ENCODE results near the gene RILPL2.

The RILPL2 gene

GRCh38 chr12:123449856-123450255 lies 13.4 kb upstream of the RILPL2 start:
- TF ChIP-seq RAD21 (IDR thresholded peaks at IDR 0.05; ENCODE audit: low read depth), result no peak
- no peak for TF ChIP-seq TCF12 (IDR thresholded peaks at IDR 0.05; ENCODE audit: low read depth)
- TF ChIP-seq CREB1 (IDR thresholded peaks at IDR 0.05; ENCODE audit: low read depth), result no peak
- TF ChIP-seq MAX (IDR thresholded peaks at IDR 0.05), result no peak
- TF ChIP-seq YY1 (IDR thresholded peaks at IDR 0.05; ENCODE audit: low read depth), result no peak
- TF ChIP-seq NFIC (IDR thresholded peaks at IDR 0.05), result no peak
- TF ChIP-seq ZBTB7A (IDR thresholded peaks at IDR 0.05; ENCODE audit: low read depth), result no peak
- TF ChIP-seq EGR1 (IDR thresholded peaks at IDR 0.05), result no peak
- no peak for TF ChIP-seq EP300 (IDR thresholded peaks at IDR 0.05; ENCODE audit: borderline replicate concordance)
- TF ChIP-seq TAF1 (IDR thresholded peaks at IDR 0.05; ENCODE audit: low read depth), result no peak
- no peak for TF ChIP-seq USF1 (IDR thresholded peaks at IDR 0.05)
- TF ChIP-seq CEBPB (IDR thresholded peaks at IDR 0.05), result no peak
- TF ChIP-seq TEAD4 (IDR thresholded peaks at IDR 0.05), result no peak
- no peak for TF ChIP-seq FOXM1 (IDR thresholded peaks at IDR 0.05; ENCODE audit: borderline replicate concordance, low read depth)
- TF ChIP-seq REST (IDR thresholded peaks at IDR 0.05; ENCODE audit: low read depth), result no peak

- TF ChIP-seq MAX (IDR thresholded peaks at IDR 0.05) (no peak), EGR1 (IDR thresholded peaks at IDR 0.05) (no peak), CEBPB (IDR thresholded peaks at IDR 0.05) (no peak), ZBTB7A (IDR thresholded peaks at IDR 0.05; ENCODE audit: low read depth) (no peak), TCF12 (IDR thresholded peaks at IDR 0.05; ENCODE audit: low read depth) (no peak), REST (IDR thresholded peaks at IDR 0.05; ENCODE audit: low read depth) (no peak), TAF1 (IDR thresholded peaks at IDR 0.05; ENCODE audit: low read depth) (no peak), NFIC (IDR thresholded peaks at IDR 0.05) (no peak), CREB1 (IDR thresholded peaks at IDR 0.05; ENCODE audit: low read depth) (no peak), EP300 (IDR thresholded peaks at IDR 0.05; ENCODE audit: borderline replicate concordance) (no peak), RAD21 (IDR thresholded peaks at IDR 0.05; ENCODE audit: low read depth) (no peak), FOXM1 (IDR thresholded peaks at IDR 0.05; ENCODE audit: borderline replicate concordance, low read depth) (no peak), USF1 (IDR thresholded peaks at IDR 0.05) (no peak), TEAD4 (IDR thresholded peaks at IDR 0.05) (no peak)
These were observed 12.8 kb upstream of the RILPL2 start for GRCh38 chr12:123449249-123449733.

GRCh38 chr12:123446333-123446713 lies 9.8 kb upstream of the RILPL2 start:
- TF ChIP-seq FOXM1 (IDR thresholded peaks at IDR 0.05; ENCODE audit: borderline replicate concordance, low read depth), result no peak
- no peak for TF ChIP-seq USF1 (IDR thresholded peaks at IDR 0.05)
- no peak for TF ChIP-seq MAX (IDR thresholded peaks at IDR 0.05)
- TF ChIP-seq TCF12 (IDR thresholded peaks at IDR 0.05; ENCODE audit: low read depth), result no peak
- TF ChIP-seq EGR1 (IDR thresholded peaks at IDR 0.05), result no peak
- no peak for TF ChIP-seq EP300 (IDR thresholded peaks at IDR 0.05; ENCODE audit: borderline replicate concordance)
- no peak for TF ChIP-seq CEBPB (IDR thresholded peaks at IDR 0.05)
- TF ChIP-seq REST (IDR thresholded peaks at IDR 0.05; ENCODE audit: low read depth), result no peak
- TF ChIP-seq YY1 (IDR thresholded peaks at IDR 0.05; ENCODE audit: low read depth), result no peak
- TF ChIP-seq RAD21 (IDR thresholded peaks at IDR 0.05; ENCODE audit: low read depth), result no peak
- TF ChIP-seq CREB1 (IDR thresholded peaks at IDR 0.05; ENCODE audit: low read depth), result no peak
- no peak for TF ChIP-seq ZBTB7A (IDR thresholded peaks at IDR 0.05; ENCODE audit: low read depth)
- no peak for TF ChIP-seq TEAD4 (IDR thresholded peaks at IDR 0.05)
- no peak for TF ChIP-seq TAF1 (IDR thresholded peaks at IDR 0.05; ENCODE audit: low read depth)
- no peak for TF ChIP-seq NFIC (IDR thresholded peaks at IDR 0.05)

All from Ishikawa (cell line).